ENCODE measurements around the gene TNFSF18.
"Not testable (repeated sequence)": the region's sequence is repeated elsewhere in the genome, so short reads cannot be mapped to it uniquely, and the experiment has no call there.

The TNFSF18 gene, protein sequence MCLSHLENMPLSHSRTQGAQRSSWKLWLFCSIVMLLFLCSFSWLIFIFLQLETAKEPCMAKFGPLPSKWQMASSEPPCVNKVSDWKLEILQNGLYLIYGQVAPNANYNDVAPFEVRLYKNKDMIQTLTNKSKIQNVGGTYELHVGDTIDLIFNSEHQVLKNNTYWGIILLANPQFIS

DNA sequence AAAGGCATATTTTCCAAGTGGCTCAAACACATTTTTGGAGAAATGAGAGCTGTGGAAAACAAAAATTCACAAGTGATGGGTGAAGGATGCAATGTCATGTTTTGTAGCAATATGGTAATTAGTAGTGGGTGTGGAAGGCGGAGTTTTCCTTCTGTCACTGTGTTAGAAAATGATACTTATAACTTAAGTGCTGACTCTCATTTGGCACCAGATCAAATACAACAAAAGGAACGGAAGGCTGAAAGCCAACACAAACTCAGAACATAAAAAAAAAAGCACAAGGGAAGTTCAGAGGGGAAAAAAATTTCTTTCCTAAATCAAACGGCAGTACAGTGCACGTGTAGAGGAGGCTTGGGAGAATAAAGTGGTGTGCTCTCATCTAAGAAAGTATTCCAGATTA is at the start of gene TNFSF18:
Gene TNFSF18 (minus strand): TSS at position 77 of the 400 bp plus-strand sequence. CDS start 45 bp downstream, at position 32.
- no peak for DNase-seq

DNA sequence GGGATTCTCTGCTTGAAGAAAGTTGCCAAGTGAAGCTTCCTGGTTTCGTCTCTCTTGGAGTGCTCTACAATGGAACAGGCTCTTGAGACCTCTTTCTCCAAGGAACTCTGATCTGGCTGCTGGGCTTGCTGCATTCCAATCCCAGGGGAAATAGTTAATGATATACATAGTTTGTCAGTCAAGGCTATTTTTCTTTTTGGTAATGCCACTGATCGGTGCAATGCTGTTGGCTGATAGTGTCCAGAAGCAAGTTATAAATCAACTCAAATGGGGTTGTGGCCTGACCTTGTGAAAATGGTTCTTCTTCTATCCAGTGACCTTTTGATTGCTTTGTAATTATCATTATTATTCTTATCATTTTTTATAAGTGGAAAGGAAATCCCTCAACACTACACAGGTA is 48.4 kb upstream of the TNFSF18 start:
- DNase-seq = no peak

DNA sequence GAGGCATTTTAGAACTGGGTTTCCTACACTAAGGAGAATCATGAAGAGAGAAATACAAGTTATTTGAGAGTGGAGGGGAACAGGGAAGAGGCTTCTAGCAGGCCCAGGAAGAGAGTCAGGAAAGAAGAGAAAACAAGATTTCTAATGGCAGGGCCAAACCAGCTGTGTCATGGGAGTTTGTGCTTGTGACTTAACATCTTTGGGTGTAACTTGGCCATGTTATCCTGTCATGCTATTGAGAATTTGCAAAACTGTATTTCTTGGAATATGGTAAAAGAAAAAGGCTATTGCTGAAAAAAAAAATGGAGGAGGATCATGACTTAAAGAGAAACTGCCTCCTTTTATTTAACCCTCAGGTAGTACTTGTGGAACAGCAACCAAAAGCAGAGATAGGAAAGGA is 47.4 kb upstream of the TNFSF18 start:
- DNase-seq = no peak

DNA sequence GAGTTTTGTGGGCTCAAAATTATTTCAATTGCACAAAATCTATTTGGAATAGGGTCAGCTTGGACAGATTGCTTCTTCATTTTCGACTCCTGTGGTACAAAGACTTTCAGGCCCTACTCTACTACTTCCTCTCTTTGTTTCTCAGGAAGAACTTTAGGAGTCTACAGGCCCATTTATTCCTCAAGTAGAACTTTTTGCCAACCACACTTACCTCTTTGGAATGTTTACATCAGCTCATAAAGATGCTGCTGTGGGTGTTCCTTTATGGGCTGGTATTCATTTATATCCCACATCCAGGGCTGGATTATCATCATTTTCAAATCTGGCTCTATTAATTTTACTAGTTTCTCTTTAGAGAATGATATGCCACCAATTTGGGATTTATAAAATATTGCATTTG is 46.3 kb upstream of the TNFSF18 start:
- DNase-seq = no peak

DNA sequence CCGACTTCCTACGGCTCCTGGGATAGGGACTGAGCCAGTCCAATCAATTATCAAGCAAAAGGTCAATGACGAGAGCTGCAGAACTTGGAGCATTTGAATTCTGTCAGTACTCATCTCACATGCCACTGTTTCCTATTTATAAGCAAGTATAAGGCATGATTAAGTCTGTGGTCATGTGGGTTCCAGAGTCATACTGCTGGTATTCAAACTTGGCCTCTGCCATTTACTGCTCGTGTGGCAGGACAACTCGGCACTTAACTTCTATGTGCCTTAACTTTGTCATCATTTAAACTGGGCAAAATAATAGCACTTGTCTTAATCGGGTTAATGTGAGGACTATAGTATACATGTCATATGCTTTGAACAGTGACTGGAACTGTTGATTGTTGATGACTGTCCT is 44.9 kb upstream of the TNFSF18 start:
- no peak for DNase-seq

DNA sequence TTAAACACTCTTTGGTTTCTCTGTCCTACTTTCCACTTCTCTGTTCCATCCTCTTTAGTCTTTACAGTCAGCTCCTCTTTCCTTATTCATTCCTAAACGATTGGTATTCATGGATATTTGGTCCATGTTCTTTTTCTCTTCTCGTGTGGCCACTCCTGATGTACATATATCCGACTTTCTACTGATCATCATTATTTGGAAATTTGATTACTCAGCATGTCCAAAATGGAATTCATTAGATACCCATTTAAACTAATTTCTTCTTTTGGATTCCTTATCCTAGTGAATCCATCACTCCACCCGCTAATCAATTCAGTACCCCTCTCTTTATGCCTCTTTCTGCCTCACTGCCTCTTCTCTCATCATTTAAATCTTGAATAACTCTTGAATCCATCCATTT is 43.8 kb upstream of the TNFSF18 start:
- DNase-seq = no peak

DNA sequence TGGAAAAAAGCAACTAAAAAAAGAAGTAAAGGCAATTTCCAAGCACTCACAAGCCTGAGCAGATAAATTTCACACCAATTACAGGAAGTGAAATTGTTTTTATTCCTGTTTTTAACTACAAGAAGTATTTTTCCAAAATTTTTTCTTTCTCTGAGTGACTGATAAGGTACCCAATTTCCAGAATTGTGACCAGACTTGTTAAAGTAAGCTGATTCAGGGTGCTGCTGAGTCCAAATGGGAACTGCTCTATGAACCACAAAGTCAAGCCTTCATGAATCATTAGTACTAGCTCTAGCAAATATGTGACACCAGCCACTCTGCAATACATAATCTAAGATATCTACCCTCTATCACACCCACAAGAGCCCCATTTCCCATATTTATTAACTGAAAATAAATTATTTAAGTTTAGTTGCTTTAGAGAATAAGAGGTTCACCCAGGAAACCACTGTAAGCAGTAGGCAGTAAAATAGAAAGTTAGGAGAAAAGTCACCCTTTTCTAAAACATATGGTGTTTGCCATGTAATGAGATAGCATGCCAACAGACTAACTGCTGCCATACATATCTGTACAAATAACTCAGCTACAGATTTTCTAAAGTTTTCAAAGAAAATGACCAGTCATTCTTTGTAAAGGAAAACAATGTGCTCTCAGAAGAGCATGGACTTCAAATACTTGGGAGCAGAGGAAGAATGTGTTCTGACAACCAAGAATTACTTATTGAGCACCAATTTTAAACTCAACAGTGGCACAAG is 43.1 kb upstream of the TNFSF18 start:
- no peak for DNase-seq

DNA sequence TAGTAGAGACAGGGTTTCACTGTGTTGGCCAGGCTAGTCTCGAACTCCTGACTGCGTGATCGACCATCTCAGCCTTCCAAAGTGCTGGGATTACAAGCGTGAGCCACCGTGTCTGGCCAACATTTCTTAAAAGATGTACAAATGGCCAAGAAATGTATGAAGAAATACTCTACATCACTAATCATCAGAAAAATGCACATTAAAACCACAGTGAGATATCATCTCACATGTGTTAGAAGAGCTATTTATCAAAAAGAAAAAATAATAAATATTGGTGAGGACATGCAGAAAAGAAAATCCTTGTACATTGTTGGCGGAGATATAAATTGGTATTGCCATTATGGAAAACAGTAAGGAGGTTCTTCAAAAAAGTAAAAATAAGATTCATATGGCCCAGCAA is 33.6 kb upstream of the TNFSF18 start:
- DNase-seq = no peak

DNA sequence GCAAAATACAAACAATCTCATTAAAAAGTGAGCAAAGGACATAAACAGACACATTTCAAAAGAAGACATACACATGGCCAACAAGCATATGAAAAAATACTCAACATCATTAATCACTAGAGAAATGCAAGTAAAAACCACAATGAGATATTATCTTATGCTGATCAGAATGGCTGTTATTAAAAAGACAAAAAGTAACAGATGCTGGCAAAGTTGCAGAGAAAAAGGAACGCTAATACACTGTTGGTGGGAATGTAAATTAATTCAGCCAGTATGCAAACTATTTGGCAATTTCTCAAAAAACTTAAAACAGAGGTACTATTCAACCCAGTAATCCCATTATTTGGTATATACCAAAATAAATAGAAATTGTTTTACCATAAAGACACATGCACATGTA is 32.2 kb upstream of the TNFSF18 start:
- DNase-seq = no peak

DNA sequence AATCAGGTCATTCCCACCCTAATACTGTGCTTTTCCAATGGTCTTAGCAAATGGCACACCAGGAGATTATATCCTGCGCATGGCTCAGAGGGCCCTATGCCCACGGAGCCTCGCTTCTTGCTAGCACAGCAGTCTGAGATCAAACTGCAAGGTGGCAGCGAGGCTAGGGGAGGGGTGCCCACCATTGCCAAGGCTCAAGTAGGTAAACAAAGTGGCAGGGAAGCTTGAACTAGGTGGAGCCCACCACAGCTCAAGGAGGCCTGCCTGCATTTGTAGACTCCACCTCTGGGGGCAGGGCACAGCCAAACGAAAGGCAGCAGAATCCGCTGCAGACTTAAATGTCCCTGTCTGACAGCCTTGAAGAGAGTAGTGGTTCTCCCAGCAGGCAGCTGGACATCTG is 23.5 kb upstream of the TNFSF18 start:
- not testable (repeated sequence) for DNase-seq

DNA sequence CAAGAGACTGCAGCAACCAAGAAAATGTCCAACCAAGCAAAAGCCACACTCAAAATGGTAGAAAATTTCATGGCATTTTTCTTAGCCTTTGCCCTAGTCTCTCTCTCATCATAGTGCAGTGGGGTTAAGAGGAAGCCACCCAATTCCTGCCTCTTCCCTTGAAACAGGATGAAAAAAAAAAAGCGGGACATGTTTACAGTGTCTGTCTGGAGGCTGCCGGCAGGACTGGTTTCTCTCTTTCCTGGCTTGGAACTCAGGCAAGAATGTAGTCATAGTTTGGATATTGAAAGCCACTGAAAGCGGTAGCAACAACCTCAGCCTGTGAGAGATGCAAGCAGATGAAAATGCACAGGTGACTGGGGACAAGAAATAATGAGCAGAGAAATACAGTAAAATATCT is 13.3 kb upstream of the TNFSF18 start:
- no peak for DNase-seq

DNA sequence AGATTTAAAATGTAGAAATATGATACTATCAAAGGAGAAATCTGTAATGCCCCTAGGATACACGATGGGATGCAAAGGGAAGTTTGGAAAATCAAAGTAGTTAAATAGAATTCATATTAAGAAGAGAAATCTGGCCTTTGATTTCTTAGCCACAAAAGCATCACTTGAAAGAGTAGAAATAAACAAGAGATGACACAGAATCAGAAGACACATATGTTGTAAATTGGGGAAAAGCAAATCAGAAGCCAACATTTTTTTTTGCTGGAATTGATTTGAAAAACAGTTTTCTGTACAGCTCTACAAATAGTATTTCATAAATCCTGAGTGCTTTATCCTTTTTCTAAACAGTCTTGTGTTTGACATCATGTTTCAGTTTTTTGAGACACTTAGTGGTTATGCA is 12.4 kb upstream of the TNFSF18 start:
- DNase-seq = no peak

DNA sequence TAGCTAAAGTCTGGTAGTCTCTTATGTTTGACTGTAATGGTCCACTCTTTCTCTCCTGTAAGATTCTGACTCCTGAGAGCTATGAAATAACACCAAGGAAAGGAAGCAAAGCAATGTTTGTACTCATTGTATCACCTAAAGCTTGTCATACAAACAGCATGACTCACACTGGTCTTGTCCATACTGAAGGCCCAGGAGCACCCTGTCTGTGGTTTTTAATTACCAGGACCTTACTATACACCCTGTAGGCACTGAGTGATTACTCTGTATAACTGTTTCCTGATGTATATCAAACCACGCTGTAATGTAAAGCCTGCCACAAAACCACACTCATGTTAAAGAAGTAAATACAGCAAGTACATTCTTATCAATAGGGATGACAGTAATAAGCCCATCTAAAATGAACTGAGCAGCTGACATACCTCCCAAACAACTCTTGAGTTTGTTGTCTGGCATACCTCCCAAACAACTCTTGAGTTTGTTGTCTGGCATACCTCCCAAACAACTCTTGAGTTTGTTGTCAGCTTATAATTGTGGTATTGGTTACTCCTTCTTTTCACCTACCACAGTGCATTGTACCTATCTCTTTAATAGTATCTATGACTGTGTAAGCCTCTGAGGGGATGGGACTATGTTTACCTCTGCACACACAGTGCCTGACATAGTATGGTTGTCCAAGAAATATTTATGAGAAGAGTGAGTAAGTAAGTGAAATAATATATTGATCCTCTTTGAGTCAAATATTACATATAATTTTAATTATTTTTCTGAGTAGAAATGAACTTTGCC is 11.6 kb upstream of the TNFSF18 start:
- DNase-seq = no peak

DNA sequence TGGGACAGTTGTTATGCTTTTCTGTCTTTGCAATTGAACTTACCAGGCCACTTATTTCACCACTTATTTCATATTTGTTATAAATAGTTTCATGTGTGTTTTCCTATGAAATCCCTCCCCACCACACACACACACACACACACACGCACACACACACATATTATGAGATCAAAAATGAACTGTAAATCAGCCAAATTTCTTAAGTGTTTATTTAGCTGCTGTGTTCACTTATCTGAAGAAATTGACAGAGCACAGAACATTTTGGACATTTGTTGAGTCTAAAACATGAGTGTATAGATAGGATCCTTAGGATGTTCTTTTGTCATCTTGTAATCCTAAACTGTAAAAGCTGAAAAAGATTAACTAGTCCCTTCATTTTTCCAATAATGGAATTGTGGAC is 7.8 kb upstream of the TNFSF18 start:
- no peak for DNase-seq

DNA sequence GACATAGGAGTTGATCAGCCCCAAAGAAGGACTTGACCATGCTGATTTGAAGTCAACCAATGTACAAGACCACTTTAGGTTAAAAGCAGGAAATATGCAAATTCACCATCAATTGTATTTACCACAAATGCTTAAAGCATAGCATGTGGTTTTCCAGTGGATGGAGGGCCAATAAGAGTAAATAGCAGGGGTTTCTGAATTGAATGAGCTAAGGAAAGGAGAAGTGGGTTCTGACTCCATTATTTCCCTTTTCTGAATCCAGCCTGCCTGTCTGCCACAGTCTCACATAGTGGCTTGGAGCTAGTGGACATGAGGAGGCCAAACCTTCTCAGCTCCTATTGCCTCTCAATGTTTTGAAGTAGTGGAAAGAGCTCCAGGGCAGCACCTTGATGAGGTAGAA is 7.2 kb upstream of the TNFSF18 start:
- no peak for DNase-seq

DNA sequence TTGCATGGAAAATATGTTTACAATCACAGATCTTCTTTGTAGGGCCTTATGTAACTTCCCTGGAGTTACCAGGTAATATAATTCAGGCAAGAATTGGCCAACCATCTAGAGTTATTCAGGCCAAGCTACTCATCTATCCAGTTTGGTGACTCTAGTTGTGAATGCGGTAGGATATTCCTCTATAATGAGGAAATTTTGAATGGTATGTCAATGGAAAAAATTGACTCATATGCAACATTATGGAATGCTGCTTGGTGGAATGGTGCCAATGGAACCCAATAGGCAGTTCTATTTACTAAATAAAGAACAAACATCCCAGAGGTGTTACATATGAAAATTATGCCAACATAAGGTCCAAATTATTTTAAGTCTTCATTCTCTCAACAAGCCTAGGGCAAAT is 5.6 kb upstream of the TNFSF18 start:
- DNase-seq = no peak

DNA sequence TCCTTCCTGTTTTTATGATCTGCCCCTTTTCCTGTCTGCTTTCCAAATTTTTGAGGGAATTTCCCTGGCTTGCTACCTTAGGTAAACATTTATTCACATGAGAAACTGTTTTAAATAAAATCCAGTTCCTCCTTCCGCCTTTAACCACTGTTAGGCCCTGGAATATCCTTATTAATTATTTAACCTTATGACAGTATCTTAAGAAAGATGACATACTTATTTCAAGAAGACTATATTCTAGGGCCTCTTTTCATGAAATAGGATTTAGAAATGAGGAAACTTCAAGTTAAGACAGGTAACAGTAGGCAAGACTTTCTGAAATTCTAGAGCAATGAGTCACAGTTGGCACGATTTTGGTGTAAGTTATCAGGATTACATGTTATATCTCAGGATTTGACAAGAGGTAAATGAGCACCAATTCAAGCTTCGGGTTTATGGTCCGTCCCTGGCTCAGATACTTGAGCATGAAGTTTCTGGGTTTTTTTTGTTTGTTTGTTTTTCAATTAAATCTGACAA is 2.0 kb upstream of the TNFSF18 start:
- DNase-seq = no peak

DNA sequence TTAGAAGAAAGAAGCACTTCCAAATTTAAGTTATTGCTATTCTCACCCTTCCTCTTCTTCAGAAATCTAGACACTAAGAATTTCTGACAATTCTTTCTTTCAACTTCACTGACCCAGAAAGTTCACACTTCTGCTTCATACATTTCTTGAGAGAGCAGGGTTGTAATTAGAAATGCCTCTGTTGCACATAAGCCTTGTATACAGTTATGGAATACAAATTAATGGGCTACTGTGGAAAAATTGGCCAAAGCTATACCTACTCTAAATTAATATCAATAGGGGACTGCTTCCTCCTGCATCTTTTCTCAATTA is 1.5 kb downstream of the TNFSF18 start:
- DNase-seq = no peak

DNA sequence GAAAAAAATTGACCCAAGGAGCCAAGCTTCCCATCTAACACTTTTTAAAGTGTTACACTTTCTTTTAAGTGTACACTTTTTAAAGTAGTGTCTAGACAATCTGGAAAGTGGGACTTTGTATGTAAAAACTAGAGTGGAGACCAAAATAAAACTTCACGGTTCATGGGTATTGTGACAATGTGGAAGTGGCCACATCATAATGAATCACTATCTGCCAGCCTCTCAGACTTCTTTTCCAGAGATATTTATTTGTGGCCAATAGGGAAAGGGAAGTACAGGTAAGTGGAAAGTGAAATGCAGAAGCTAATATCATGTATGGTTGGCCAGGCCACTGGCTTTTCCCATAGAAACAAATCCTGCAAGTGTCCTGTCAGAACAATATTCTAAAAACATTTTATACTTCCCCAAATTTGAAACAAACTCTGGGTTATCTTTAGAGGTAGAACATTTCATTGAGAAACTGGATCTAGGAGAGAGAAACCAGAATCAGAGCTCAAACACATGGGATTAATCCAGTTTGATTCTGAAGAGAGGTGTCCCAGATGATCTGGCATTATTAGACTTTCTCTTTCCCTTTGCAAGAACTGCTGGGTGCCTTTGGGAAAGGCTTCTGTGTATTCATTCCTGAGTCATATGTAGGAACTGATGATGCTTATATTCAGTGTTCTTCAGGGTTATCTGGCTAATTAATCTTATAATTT is 2.0 kb downstream of the TNFSF18 start:
- DNase-seq = no peak

DNA sequence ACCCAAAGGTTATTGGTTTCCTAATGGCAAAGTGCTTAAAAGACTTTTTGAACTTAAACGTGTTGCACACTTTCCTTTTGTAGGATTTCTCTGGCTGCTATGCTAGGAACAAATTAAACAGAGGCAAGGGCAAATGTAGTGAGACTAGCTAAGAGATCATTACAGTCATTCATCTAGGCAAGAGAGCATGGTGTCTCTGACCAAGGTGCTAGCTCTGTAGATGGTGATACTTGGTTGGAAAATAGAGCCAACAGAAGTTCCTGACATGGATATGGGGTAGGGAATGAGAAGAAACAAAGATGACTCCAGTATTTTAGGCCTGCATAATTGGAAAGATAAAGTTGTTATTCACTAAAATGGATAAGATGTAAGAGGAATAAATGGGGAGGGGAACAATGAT is 6.1 kb downstream of the TNFSF18 start:
- no peak for DNase-seq

DNA sequence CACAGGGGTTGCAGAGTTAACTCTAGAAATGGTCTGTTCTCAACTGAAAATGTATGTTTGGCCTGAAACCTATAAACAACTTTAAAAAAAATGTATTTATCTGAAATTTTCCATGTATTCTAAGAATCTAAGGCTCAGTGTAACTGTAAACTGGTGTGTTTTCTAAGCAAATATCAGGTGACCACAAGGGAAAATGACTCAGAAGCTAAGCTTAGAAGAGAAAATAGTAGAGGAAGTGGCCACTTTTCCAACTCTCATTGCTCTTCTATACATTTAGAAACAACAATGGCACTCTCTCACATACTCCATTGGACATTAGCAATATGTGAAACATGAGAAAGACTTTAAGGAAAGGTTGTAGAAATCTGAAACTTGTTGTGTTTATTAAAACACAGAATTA is 7.5 kb downstream of the TNFSF18 start:
- DNase-seq = no peak

DNA sequence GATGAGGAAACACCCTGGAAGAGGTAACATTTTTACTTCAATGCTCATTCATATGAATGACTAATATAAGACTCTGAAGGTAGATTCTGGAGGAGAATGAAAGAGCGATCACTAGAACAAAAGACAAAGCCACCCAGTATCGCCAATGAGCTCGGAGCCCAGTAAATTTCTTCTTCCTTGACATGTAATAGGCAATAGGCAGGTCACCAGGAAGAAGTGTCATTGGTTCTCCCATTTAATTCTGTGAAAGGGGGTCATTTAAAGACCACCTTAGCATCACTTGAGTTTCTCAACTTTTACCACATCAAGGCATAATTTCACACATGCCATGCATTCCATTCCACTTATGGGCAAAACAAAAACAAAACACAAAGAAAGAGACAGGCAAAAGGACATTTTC is 7.9 kb downstream of the TNFSF18 start:
- DNase-seq = no peak

DNA sequence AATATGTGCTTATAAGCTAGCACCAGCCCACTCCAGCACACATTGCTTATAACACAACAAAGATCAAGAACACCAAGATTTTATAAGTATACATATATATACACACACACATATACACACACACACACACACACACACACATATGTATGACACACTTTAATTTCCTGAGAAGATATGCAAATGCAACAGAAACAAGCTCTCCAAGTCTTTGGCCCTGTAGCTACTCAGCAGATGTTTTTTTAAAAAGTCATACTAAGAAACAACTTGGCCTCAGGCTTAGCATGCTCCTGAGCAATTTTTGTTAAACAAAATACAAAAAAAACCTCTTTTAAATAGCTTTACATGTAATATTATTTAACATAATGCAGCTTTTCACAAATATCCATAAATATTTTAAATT is 11.1 kb downstream of the TNFSF18 start:
- DNase-seq = no peak
